Colonic mucosa (tissue), 4 donors: Measurements from ENCODE around the gene MFNG. TPM values are rescaled to one million over a fixed set of nuclear protein-coding genes. Genes with fewer than 3 reads are reported as not detected.

ENCODE experiments used
- DNase-seq: peaks from one replicate; pipeline ENCODE4 v3.0.0-alpha.2; 2020
- H3K27ac ChIP-seq: fragments of 200-600 bp; one replicate; pipeline ENCODE4 v1.8.0; 2021
- H3K27me3 ChIP-seq: fragments of 200-600 bp; one replicate; pipeline ENCODE4 v1.8.0; 2021
- H3K36me3 ChIP-seq: fragments of 200-600 bp; one replicate; pipeline ENCODE4 v1.8.0; 2021
- H3K4me1 ChIP-seq: fragments of 200-600 bp; one replicate; pipeline ENCODE4 v1.8.0; 2021; ENCODE audit warnings: mild to moderate bottlenecking
- H3K4me3 ChIP-seq: fragments of 200-600 bp; one replicate; pipeline ENCODE4 v1.8.0; 2021
- H3K9ac ChIP-seq, 2 donors: one replicate each; pipeline ENCODE4 v1.7.0; 2013; ENCODE audit warnings: control low read depth in 2 of 2, low read depth in 2 of 2, low read length in 2 of 2
- H3K9me3 ChIP-seq: fragments of 200-600 bp; one replicate; pipeline ENCODE4 v1.8.0; 2021
- CTCF ChIP-seq: fragments of 200-600 bp; IDR thresholded peaks from one replicate; pipeline ENCODE4 v1.8.0; 2022; ENCODE audit warnings: antibody characterized with exemption, mild to moderate bottlenecking
- intact Hi-C: fragments of 100-400 bp; cut with DNase I; formaldehyde crosslinking; loops from one replicate; pipeline ENCODE4 v1.14.1; 2022
- total RNA-seq, 2 donors: library from RNA; stranded (reverse); fragmentation: NEBNext Ultra II Directional in 1 of 2; extraction: Animal tissue kit (Norgen Biotek cat#: 25700) in 1 of 2; gene quantifications; one replicate each; pipeline ENCODE4 v1.2.1, GENCODE V29; 2021
- donor health status: healthy.
- donor health status: DM: no; HTN: no; CAD: no.
- donor health status: DM: no; HTN: no; CAD: no.

MFNG gene
- total RNA-seq, 2 donors from 2014 or later, result 6.5 to 10.7 TPM

DNA sequence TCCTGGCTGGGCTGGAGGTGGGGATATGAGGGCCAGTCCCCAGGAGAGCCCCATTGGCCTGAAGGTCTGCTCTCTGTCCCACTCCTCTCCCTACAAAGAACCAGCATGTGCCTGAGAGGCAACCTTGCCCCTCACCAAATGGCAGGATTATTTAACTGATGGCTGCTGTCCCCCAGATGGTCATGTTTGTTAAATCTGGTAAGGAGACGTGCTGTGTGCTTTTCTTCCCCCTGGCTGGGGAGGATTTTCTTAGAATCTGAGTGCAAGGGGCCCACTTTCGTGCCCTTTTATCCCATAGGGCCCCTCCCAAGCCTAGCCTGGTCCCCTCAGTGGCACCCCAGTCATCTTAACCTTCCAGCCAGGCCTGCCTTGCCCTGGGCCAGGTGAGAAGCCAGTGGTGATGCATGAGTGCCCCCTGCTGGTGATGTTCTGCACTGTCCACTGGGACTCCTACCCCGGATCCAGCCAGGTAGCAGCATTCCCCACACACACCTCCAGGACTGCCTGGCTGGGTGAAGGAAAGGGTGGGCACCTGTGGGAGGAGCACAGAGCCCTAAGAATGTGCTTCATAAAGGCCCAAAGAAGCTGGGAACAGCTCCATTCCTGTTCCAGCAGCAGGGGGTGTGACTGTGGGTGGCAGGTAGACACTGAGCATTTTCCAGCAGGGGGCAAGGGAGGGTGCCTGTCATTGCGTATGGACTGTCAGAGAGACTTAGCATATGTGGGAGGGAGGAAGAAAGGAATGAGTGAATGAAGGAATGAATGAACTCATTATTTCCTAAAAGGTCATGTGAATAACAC is 28.9 kb downstream of the MFNG start:
- Histone ChIP-seq H3K4me3 (no peak overlapping the region), H3K9ac (no peak overlapping the region), H3K27me3 (no peaks in the 10 kb centered on the region), H3K27ac (no peak overlapping the region), H3K36me3 (no peaks in the 10 kb centered on the region), H3K9me3 (no peaks in the 10 kb centered on the region), H3K4me1 (no peaks in the 10 kb centered on the region)
- intact Hi-C loops, result loop anchor here (1.0 kb wide), 1 partner anchor 141 kb away; no protein-coding TSS in a partner anchor
- peak; percentile 86 for DNase-seq
- peak; percentile 81 for TF ChIP-seq CTCF

GRCh38 chr22:37456346-37456745 is 29.8 kb downstream of the MFNG start:
- Histone ChIP-seq H3K27ac (no peak overlapping the region), H3K9me3 (no peaks in the 10 kb centered on the region), H3K36me3 (no peaks in the 10 kb centered on the region), H3K4me3 (no peak overlapping the region), H3K27me3 (no peaks in the 10 kb centered on the region), H3K9ac (no peak overlapping the region), H3K4me1 (no peaks in the 10 kb centered on the region)
- no peak for DNase-seq
- intact Hi-C loops, result no loop called here
- no peak for TF ChIP-seq CTCF

GRCh38 chr22:37455896-37456295 is 30.3 kb downstream of the MFNG start:
- no peak overlapping the region for H3K9ac ChIP-seq
- no peak for DNase-seq

DNA sequence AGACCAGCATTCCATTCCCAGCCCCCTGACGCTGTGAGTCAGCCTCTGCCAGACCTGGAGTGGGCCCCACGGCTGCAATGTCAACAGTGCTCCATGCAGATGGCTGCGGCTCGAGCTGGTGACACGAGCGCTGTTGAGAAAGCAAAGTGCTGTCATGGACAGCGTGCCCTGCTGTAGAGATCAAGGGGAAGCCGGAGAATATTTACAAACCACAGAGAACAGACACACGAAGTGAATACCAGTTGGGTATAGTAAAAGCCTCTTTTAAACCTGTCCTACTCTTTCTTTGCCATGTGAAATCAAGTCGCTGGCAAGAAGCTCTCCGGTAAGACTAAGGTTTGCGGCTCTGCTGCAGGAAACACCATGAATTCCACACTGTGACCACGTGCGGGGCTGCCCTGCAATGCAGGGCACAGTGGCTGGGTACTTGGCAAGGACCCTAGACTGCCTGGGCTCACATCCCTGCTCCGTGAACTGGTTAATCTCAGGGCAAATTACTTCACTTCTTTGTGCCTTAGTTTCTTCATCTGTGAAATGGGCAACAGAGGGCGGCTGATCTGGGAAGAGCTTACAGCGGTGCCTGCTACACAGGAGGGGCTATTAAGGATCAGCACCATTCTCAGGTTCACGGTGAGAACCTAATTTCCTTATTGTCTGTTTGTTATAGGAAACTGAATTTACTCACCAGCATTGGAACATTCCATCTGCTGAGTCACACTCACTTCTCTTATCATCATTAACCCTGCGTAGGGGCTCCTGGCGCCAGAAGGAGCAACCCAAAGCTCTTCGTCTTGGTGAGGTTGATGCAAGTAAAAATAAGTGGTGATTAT is 31.1 kb downstream of the MFNG start:
- Histone ChIP-seq H3K9me3 (no peaks in the 10 kb centered on the region), H3K9ac (no peak overlapping the region), H3K4me1 (no peaks in the 10 kb centered on the region), H3K27me3 (no peaks in the 10 kb centered on the region), H3K4me3 (no peak overlapping the region), H3K27ac (no peak overlapping the region), H3K36me3 (no peaks in the 10 kb centered on the region)
- DNase-seq, result no peak
- TF ChIP-seq CTCF, result no peak
- intact Hi-C loops, result no loop called here

More at GRCh38 chr22:37455896-37456295, 30.3 kb downstream of the MFNG start:
- TF ChIP-seq CTCF, result no peak
- no peaks in the 10 kb centered on the region for H3K36me3 ChIP-seq
- H3K4me3 ChIP-seq, result no peak overlapping the region
- no peaks in the 10 kb centered on the region for H3K27me3 ChIP-seq
- H3K9me3 ChIP-seq, result no peaks in the 10 kb centered on the region
- no peaks in the 10 kb centered on the region for H3K4me1 ChIP-seq
- H3K27ac ChIP-seq, result no peak overlapping the region
- intact Hi-C loops, result no loop called here

- Histone ChIP-seq H3K27me3 (no peaks in the 10 kb centered on the region), H3K4me3 (no peak overlapping the region), H3K27ac (no peak overlapping the region), H3K9ac (no peak overlapping the region), H3K36me3 (no peaks in the 10 kb centered on the region), H3K9me3 (no peaks in the 10 kb centered on the region), H3K4me1 (no peaks in the 10 kb centered on the region)
- intact Hi-C loops, result no loop called here
- no peak for DNase-seq
- TF ChIP-seq CTCF, result no peak
These were observed 32.5 kb downstream of the MFNG start for GRCh38 chr22:37453696-37454095.
